SIG-M5 (cell line): ENCODE measurements around the gene CDC42EP5.

Experiments used
- DNase-seq: peaks from one replicate; lab custom pipeline; 2025; lab: John Stamatoyannopoulos, UW

The CDC42EP5 gene

GRCh38 chr19:54462655-54463530 lies 10.2 kb downstream of the CDC42EP5 start:
- no peak for DNase-seq

- DNase-seq, result no peak
Measured at GRCh38 chr19:54462047-54462654, 10.9 kb downstream of the CDC42EP5 start.

GRCh38 chr19:54461613-54462012 lies 11.5 kb downstream of the CDC42EP5 start:
- no peak for DNase-seq

- no peak for DNase-seq
Measured at GRCh38 chr19:54461210-54461609, 11.9 kb downstream of the CDC42EP5 start.

GRCh38 chr19:54460230-54461005 lies 12.7 kb downstream of the CDC42EP5 start:
- DNase-seq, result no peak

GRCh38 chr19:54459282-54460229 lies 13.5 kb downstream of the CDC42EP5 start:
- no peak for DNase-seq

GRCh38 chr19:54458648-54459281 lies 14.3 kb downstream of the CDC42EP5 start:
- DNase-seq, result no peak

GRCh38 chr19:54457773-54458647 lies 15.1 kb downstream of the CDC42EP5 start:
- DNase-seq, result no peak

GRCh38 chr19:54456423-54457373 lies 16.4 kb downstream of the CDC42EP5 start:
- no peak for DNase-seq

- no peak for DNase-seq
Measured at GRCh38 chr19:54455786-54456422, 17.2 kb downstream of the CDC42EP5 start.

- DNase-seq, result no peak
Measured at GRCh38 chr19:54454781-54455675, 18.1 kb downstream of the CDC42EP5 start.

GRCh38 chr19:54453921-54454780 lies 18.9 kb downstream of the CDC42EP5 start:
- DNase-seq, result no peak

- no peak for DNase-seq
Measured at GRCh38 chr19:54452626-54453025, 20.5 kb downstream of the CDC42EP5 start.

- DNase-seq, result no peak
Measured at GRCh38 chr19:54451997-54452396, 21.1 kb downstream of the CDC42EP5 start.

GRCh38 chr19:54451331-54451871 lies 21.7 kb downstream of the CDC42EP5 start:
- DNase-seq, result no peak

- no peak for DNase-seq
Measured at GRCh38 chr19:54449701-54450069, 23.4 kb downstream of the CDC42EP5 start.
